ENCODE measurements around the gene CYP4A22. TPM values are rescaled to one million over a fixed set of nuclear protein-coding genes. Genes with fewer than 3 reads are reported as not detected.
"Not testable (repeated sequence)": the region's sequence is repeated elsewhere in the genome, so short reads cannot be mapped to it uniquely, and the experiment has no call there.

CYP4A22 gene
- total RNA-seq, 2 donors from 2014 or later: not detected

- Histone ChIP-seq H3K27ac (no peak overlapping the region), H3K4me3 (no peak overlapping the region), H3K36me3 (no peaks in the 10 kb centered on the region), H3K9me3 (no peaks in the 10 kb centered on the region), H3K27me3 (no peaks in the 10 kb centered on the region), H3K4me1 (no peaks in the 10 kb centered on the region)
- no peak for DNase-seq (ENCODE audit: low spot score)
- no peak for TF ChIP-seq CTCF (IDR thresholded peaks at IDR 0.05)
Observed at GRCh38 chr1:47147047-47147785, 10.0 kb downstream of the CYP4A22 start.

- not testable (repeated sequence) for H3K4me1 ChIP-seq
Observed at GRCh38 chr1:47149162-47149561, 11.9 kb downstream of the CYP4A22 start.

DNA sequence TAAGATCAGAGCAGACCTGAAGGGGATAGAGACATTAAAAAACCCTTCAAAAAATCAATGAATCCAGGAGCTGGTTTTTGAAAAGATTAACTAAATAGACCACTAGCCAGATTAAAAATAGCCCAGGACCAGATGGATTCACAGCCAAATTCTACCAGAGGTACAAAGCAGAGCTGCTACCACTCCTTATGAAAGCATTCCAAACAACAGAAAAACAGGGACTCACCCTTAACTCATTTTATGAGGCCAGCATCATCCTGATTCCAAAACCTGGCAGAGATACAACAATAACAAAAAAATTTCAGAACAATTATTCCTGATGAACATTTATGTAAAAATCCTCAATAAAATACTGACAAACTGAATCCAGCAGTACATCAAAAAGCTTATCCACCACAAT is 19.2 kb downstream of the CYP4A22 start:
- H3K4me3 ChIP-seq; H3K27ac ChIP-seq; H3K27me3 ChIP-seq; H3K4me1 ChIP-seq; H3K36me3 ChIP-seq; DNase-seq (ENCODE audit: low spot score): not testable (repeated sequence)
- peaks cover 0 to 17% of the 10 kb centered on the region in 2 donors for H3K9me3 ChIP-seq

More at GRCh38 chr1:47149162-47149561, 11.9 kb downstream of the CYP4A22 start:
- not testable (repeated sequence) for H3K27me3 ChIP-seq; H3K27ac ChIP-seq; H3K36me3 ChIP-seq; DNase-seq (ENCODE audit: low spot score); H3K4me3 ChIP-seq; H3K9me3 ChIP-seq

GRCh38 chr1:47157957-47158356 is 20.7 kb downstream of the CYP4A22 start:
- H3K9me3 ChIP-seq: peaks cover 0 to 17% of the 10 kb centered on the region in 2 donors
- not testable (repeated sequence) for H3K4me3 ChIP-seq; H3K27me3 ChIP-seq; H3K36me3 ChIP-seq; DNase-seq (ENCODE audit: low spot score); H3K4me1 ChIP-seq; H3K27ac ChIP-seq

- no peak for DNase-seq (ENCODE audit: low spot score)
- H3K4me3 ChIP-seq: no peak overlapping the region
- peaks cover 0 to 4% of the 10 kb centered on the region in 2 donors for H3K9me3 ChIP-seq
- no peak overlapping the region for H3K27ac ChIP-seq
- no peaks in the 10 kb centered on the region for H3K36me3 ChIP-seq
- H3K27me3 ChIP-seq: no peaks in the 10 kb centered on the region
- TF ChIP-seq CTCF (IDR thresholded peaks at IDR 0.05): no peak
- H3K4me1 ChIP-seq: no peaks in the 10 kb centered on the region
Observed at GRCh38 chr1:47160716-47161115, 23.5 kb downstream of the CYP4A22 start.

DNA sequence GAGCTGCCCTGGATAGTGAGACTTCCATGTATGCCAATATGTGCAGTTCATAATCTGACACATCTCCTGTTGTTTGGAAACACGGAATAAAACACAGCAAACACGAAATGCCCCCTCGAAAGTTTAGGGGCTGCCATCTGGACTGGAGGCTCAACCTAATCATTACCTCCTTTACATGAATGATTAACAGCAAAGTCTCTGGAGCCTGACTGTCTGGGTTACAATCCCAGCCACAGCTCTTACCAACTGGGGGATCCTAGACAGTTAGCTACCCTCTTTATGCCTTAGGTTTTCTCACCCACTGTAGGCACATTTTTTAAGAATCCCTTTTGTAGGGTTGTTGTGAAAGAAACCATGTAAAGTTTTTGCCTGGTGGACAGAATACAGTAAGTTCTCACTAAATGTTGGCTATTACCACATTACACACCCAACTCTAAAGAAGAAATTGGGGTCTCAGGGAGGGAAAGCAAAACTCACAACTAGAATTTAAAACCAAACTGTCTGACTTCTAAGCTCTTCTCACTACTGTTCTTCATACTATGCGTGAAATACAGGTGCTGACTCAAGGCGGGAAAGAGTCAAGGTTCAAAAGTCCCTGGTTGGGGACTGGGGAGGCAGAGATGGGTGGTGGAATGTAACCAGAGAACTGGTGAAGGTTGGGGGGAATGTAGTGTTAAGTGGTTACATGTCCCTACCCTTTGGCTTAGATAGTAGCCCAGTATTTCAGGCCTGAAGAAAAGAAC is 24.2 kb downstream of the CYP4A22 start:
- Histone ChIP-seq H3K4me3 (no peak overlapping the region), H3K27ac (no peak overlapping the region), H3K9me3 (peaks cover 0 to 4% of the 10 kb centered on the region in 2 donors), H3K36me3 (no peaks in the 10 kb centered on the region), H3K27me3 (no peaks in the 10 kb centered on the region), H3K4me1 (no peaks in the 10 kb centered on the region)
- DNase-seq (ENCODE audit: low spot score): no peak
- no peak for TF ChIP-seq CTCF (IDR thresholded peaks at IDR 0.05)

- H3K4me3 ChIP-seq: no peak overlapping the region
- no peak overlapping the region for H3K27ac ChIP-seq
- H3K4me1 ChIP-seq: no peaks in the 10 kb centered on the region
- no peaks in the 10 kb centered on the region for H3K9me3 ChIP-seq
- no peak for DNase-seq (ENCODE audit: low spot score)
- H3K27me3 ChIP-seq: no peaks in the 10 kb centered on the region
- no peak for TF ChIP-seq CTCF (IDR thresholded peaks at IDR 0.05)
- H3K36me3 ChIP-seq: no peaks in the 10 kb centered on the region
Observed at GRCh38 chr1:47164552-47164951, 27.3 kb downstream of the CYP4A22 start.

Data from right atrium auricular region (tissue), 2 donors.